Gastroesophageal sphincter (tissue), 2 donors: Measurements from ENCODE around the gene CRYGN.

ENCODE experiments used
- EP300 ChIP-seq: sonication (generic); formaldehyde crosslinking; IDR thresholded peaks from one replicate; pipeline ENCODE4 v1.6.1; 2017; ENCODE audit warnings: antibody characterized with exemption, mild to moderate bottlenecking
- POLR2AphosphoS5 ChIP-seq: sonication (generic); formaldehyde crosslinking; IDR thresholded peaks from one replicate; pipeline ENCODE4 v1.6.1; 2017; ENCODE audit warnings: antibody characterized with exemption

- no peak for TF ChIP-seq EP300
- TF ChIP-seq POLR2AphosphoS5, result peak; percentile 26
Measured at GRCh38 chr7:151404216-151405011, 35.5 kb downstream of the CRYGN start.
